Endometrium (tissue), 2 donors: ENCODE measurements around the gene BCAS3.
A peak's percentile ranks its signal among the peaks of the same experiment; 100 is the strongest.
"Not testable (repeated sequence)": the region's sequence is repeated elsewhere in the genome, so short reads cannot be mapped to it uniquely, and the experiment has no call there.

Experiments used
- FAIRE-seq: peaks from 2 replicates; lab custom pipeline; 2012; peaks lifted over from hg19 to GRCh38; lab: Jason Lieb, UNC
- donor health status: control.
- donor health status: control.

BCAS3 gene

DNA sequence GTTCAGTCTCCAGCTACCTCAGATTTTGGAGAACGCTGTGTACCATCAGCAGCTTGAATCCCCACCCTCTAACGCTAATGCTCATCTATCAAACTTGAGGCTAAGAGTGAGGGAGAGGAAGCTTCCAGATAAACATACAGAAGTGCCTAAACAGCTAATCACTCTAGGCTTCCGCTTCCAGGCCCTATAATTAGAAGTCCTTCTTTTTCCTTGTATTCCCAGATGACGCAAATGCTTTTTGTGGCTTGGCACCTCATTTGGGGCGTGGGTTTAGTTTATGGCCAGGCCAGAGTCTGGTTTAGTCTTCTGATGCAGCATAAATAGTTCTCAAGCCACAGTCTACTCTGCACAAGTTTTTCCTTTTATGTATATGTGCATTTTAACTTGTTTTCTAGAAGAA, 263.4 kb downstream of the BCAS3 start:
- FAIRE-seq: no peak

DNA sequence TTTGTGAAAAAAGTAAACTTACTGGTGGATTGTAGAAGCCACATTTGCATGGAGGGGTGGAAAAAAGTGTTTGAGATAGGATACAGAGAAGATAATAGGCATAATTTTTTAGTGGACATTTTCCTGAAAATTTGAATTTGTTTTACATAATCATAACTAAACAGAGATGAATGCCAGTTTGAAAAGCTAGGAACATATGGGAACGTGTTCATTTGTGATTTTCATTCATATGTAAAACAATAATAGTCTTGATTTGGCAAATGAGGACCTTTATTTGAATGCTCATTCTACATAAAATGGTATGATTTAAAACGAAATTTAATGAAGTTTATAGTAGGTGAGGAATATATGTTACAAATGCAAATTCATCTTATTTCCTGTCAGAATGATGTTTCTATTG, 263.9 kb downstream of the BCAS3 start:
- no peak for FAIRE-seq

DNA sequence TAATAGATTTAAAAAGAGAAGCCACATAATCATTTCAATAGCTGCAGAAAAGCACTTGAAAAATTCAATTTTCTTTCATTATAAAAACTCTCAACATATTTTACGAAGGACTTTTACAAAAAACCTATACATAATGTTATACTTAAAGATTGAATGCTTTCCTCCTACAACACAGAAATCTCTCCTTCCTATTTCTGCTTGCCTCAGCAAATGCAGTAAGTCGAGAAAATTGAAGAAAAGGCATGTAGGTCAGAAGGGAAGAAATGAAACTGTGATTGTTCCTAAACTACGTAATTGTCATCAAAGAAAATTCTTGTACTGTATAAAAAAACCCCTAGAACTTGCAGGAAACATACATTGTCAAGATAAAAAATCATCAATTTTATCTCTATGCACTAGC, 267.1 kb downstream of the BCAS3 start:
- no peak for FAIRE-seq

DNA sequence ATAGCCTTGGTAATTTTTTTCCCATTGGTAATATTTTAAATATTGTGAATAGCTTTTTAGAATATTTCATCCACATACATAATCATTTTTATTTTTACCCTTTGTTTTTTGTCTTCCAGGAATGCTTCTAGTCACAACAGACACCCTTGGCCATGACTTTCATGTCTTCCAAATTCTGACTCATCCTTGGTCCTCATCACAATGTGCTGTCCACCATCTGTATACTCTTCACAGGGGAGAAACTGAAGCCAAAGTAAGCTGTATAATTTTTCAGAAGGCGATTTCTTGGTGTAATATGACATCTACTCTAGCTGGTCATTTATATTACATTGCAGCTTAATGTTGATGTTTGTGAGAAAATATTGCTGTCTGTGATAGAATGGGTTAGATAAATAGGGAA, 269.4 kb downstream of the BCAS3 start:
- FAIRE-seq: no peak

DNA sequence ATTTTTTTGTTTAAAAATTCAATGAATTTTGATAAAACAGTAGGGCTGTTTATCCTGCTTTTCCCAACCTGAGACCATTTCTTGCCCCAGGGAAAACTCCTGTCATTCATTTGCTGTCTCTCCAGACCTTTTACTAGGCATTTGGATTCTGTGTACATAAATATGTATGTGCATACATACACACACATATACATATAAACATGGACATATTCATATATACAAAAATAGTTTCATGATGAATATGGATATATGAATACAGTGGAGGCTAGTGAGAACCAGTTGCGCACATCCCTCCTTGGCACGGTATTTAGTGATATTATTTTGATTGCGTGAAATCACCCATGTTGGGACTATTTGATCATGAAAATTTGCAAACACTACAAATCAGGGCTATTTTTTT, 269.9 kb downstream of the BCAS3 start:
- FAIRE-seq: no peak

DNA sequence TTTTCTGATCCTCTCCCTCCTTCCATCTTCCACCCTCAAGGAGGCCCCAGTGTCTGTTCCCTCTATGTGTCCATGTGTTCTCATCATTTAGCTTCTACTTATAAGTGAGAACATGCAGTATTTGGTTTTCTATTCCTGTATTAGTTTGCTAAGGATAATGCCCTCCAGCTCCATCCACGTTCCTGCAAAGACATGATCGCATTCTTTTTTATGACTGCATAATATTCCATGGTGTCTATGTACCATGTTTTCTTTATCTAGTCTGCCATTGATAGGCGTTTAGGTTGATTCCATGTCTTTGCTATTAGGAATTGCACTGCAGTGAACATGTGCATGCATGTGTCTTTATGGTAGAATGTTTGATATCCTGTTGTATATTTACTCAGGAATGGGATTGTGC, 275.1 kb downstream of the BCAS3 start:
- no peak for FAIRE-seq

DNA sequence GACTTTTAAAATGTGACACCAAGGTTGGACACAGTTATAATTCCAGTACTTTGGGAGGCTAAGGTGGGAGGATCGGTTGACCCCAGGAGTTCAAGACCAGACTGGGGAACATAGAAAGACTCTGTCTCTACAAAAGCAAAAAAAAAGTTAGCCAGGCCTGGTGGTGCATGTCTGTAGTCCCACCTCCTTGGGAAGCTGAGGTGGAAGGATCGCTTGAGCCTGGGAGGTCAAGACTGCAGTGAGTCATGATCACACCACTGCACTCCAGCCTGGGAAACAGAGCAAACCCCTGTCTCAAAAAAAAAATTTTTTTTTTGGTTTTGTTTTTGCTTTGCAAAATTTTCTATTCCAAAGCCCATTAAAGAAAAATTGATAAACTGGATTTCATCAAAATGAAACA, 281.4 kb downstream of the BCAS3 start:
- FAIRE-seq: no peak

DNA sequence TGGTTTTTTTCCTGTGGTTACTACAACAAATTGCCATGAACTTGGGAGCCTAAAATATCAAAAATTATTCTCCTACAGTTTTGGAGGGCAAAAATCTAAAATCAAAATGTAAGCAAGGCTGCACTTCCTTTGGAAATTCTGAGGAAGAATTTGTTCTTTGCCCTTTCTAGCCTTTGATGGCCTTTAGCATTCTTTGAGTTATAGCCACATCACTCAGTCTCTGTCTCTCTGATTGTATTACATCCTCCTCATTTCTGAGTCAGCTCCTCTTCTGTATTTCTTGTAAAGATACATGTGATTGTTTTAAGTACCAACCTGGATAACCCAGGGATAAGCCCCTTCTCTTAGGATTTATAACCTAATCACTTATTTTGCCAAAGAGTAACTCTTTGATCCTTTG, 282.0 kb downstream of the BCAS3 start:
- FAIRE-seq: no peak

DNA sequence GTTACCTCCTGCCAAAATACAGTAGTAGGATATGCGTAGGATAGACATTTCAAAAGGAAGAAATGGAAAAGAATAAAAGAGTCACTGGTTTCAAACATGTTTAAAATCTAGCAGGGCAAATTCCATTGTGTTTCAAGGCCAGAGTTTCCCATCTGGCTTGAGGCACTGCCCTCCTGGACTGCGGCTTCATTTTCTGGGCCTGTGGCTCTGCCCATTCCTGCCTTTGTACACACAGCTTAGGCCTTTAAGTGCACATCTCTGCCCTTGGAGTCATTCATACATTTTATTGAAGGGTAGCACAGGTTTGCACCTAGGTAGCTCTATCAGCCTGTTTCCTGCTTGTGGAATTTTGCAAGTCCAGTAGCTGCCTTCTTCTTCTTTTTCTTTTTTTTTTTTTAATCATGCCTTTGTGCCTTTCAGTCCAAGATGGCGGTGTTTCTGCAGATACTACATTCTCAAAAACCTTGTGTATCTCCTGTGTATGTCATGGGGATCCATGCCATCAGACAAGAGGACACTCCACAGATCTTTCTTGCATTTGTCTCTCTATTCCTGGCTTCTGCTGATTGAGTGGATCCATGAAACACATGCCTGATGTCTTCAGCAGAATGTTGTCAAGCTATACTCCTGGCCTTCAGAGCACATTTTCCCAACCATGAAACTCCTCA, 282.9 kb downstream of the BCAS3 start:
- FAIRE-seq: no peak

DNA sequence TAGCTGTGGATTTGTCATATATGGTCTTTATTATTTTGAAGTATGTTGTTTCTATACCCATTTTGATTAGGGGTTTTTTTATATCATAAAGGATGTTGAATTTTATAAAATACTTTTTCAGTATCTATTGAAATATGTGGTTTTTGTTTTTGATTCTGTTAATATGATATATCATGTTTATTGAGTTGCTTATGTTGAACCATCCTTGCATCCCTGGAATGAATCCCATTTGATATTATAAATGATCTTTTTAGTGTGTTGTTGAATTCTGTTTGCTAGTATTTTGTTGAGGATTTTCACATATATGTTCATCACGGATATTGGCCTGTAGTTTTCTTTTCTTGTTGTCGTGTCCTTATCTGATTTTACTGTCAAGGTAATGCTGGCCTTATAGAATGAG, 286.5 kb downstream of the BCAS3 start:
- no peak for FAIRE-seq

DNA sequence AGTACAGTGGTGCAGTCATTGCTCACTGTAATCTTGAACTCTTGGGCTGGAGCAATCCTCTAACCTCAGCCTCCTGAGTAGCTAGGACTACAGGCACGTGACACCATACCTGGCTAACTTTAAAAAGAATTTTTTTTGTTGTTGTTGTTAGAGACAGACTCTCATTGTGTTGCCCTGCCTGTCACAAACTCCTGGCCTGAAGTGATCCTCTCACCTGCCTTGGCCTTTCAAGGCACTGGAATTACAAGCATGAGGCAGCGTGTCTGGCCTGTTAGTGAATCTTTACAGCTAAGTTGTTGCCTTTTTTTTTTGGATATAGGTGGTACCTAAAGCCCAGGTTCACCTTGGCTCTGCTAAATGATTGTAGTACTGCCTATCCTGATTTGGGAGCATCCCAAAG, 290.6 kb downstream of the BCAS3 start:
- no peak for FAIRE-seq

DNA sequence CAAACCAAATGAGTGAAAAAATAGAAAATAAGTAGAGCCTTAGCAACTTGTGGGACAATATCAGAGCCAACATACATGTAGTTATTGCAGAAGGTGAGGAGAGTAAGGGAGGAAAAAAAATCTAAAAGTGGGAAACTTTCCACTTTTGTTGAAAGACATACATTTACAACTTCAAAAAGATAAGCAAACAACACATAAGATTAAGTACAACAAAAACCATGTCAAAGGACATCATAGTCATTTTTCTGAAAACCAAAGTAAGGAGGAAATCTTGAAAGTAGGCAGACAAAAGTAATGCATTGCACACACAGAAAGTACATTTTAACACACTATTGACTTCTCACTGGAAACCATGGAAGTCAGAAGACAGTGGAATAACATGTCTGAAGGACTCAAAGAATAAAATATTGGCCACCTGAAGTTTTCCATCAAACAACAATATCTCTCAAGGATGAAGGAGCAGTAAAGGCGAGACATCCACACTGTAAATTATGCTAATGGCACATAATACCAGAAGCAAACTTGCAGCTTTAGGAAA, 291.9 kb downstream of the BCAS3 start:
- no peak for FAIRE-seq

DNA sequence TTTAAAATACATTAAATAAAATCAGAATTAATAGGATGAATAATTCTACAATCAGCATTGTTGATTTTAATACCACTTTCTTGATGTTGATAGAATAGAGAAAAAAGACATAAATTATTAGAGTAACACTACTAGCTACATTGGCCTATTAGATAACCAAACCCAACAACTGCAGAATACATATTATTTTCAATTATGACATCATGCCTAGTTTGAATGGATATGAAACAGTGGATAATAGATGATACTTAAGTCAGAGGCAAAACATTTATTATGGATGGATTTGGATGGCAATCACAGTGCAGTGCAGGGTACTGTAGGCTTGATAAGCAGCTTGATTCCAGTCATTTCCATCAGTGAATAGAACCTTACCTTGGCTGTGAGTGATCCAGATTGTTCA, 293.1 kb downstream of the BCAS3 start:
- FAIRE-seq: no peak

DNA sequence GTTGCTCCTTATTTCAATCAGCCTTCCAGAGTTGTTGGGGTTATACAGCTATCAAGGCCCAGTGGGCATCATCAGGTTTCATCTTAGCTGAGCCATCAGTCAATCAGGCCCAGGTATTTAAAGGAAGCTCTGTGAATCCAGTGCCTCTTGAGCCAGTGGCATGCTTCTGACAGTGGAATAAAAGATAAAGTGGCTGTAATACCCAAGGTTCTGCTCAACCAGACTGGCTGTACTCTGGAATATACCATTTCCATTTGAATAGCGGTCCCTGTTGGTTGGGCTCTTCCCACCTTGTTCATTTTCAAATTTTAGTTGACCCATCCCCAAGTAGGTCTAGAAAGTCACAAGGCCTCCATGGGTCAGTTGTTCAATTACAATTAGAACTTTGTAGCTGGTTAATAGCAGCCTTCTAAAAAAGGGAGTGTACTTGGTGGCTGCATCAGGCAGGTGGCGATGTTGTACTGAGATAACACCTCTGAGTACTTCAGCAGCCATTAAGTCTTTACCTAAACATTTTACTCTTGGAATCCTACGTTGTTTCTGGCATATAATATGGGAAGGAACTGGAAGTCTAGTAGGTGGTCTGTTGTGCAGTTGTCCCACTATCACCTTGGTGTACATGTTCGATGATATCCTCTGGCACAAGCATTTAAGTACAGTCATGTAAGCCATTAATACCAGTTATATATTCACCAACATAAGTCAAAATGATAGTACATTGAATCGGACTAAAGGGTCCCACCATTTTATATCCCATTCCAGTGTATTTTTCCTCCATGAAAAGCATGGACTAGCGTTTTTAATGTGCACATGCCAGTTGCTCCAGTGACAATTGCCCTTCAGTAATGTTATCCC, 294.1 kb downstream of the BCAS3 start:
- FAIRE-seq: no peak

DNA sequence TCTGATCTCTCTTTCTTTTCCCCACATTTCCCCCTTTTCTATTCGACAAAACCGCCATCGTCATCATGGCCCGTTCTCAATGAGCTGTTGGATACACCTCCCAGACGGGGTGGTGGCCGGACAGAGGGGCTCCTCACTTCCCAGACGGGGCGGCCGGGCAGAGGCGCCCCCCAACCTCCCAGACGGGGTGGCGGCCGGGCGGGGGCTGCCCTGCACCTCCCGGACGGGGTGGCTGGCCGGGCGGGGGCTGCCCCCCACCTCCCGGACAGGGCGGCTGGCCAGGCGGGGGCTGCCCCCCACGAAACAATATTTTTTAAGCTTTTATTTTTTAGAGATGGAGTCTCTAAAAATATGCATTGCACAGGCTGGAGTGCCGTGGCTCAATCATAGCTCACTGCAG, 299.2 kb downstream of the BCAS3 start:
- FAIRE-seq: not testable (repeated sequence)

DNA sequence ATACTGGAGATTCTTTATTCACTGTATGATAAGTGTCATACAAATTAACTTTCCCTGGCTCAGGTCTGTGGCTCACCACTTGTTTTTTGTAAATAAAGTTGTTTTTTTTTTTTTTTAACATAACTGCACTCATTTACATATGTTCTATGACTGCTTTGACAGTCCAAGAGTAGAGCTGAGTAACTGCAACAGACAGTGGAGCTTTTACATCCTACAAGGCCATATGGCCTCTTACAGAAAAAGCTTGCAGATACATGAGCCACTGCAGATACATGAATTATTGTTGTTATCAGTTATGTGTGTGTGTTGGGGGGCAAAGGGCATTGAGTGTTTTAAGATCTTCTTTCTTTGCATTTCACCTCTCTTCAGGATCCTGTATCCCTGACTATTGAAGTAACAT, 311.7 kb downstream of the BCAS3 start:
- no peak for FAIRE-seq

DNA sequence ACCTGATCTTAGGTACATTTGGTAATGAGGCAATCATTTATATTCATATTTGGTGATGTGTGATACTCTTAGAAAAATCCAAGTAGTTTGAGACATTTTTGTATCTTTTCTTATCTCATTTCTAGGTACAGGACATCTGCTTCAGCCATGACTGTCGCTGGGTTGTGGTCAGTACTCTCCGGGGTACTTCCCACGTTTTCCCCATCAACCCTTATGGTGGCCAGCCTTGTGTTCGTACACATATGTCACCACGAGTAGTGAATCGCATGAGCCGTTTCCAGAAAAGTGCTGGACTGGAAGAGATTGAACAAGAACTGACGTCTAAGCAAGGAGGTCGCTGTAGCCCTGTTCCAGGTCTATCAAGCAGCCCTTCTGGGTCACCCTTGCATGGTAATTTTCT, 312.2 kb downstream of the BCAS3 start:
- FAIRE-seq: no peak

DNA sequence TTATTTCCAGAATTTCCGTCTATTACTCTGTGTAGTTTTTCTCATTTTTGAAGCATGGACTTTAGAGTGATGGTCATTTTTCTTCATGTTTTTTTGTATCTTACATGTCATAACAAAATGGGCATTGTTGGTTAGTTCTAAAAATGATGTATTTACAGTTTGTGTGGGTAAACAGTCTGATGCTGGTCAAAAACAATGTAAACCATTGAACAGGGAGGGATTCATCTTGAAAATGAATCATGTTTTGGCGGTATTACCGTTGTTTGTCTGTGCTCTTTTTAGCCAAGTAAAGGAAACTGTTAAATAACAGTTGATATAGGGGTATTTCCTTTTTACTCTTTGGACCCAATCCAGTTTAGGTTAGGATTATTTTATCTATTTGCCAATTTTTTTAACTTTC, 315.8 kb downstream of the BCAS3 start:
- FAIRE-seq: peak; percentile 63

DNA sequence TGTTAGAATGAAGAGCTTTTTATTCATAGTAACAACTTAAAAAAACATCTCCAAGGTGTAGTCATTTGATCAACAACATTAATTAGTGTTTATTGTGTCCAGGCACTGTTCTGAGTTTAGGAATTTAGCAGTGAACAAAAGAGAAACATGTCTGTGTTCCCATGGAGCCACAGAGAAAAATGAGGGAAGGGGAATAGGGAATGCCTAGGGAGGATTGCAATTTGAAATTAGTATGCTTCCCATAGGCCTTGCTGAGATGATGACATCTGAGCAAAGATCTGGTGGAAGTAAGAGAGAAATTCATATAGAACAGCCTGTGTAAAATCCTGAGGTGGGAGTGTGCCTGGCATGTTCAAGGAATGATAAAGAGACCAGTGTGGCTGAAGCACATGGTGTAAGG, 318.0 kb downstream of the BCAS3 start:
- FAIRE-seq: no peak

DNA sequence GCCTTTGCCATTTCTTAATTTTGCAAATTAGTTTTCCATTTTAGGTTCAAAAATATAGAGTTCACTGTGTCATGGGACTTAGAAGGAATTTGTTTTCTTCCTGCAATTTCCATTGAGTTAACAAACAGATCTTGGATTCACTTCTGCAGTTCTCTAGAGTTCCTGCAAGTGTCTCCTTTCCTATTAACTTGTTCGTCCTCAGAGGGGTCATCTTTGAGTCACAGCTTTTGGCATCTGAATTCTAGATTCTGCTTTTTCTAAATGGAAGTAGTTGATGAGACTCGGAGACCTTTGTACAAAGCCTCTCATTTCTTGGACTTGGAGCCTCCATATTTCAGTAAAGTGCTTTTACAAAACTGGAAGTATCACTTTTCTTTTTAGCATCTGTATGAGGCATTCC, 323.3 kb downstream of the BCAS3 start:
- peak; percentile 74 for FAIRE-seq

DNA sequence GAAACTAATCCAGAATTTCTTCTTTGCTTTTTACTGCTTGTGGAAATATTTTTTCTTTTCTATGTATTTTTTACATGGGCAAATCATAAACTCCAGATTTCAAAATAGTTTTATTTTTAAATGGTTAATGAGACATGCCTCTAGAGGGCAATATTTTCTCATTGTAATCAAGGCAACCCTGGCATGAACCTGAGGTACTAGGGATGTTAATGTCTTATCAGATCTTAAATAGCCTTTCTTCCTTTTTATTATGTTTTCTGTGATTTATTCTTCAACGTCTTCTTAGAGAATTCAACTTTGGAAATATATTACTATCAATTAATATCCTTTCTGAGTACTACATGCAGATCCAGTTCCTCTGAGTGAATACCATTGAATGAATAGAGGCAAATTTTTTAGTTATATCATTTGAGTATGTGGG, 324.7 kb downstream of the BCAS3 start:
- peak; percentile 97 for FAIRE-seq

DNA sequence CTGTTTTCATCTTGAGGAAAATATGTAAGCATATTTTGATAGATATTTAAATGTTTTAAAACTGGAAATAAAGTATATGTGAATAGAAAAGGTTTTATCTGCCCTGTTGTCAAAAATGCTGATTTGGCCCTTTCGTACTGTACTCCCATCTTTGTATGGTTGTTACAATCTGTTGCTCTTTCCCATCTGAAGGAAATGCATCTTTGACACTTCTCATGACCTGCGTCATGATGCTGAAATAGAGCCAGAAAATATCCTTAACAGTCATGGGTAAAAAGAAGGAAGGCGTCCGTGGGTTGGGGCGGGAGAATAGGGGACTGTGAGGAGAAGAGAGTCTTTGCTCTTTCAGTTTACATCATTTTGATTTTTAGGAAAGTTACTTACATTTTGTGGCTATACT, 327.7 kb downstream of the BCAS3 start:
- FAIRE-seq: no peak

DNA sequence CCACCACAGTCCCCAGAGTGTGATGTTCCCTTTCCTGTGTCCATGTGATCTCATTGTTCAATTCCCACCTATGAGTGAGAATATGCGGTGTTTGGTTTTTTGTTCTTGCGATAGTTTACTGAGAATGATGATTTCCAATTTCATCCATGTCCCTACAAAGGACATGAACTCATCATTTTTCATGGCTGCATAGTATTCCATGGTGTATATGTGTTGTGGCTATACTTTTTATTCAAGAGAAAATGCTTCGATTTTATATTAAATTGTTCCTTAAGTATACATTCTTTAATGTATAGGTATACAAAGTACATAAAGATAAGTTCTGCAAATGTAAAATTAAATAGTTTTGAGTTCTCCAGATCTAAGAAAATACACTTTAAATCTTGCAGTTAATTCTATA, 328.3 kb downstream of the BCAS3 start:
- FAIRE-seq: not testable (repeated sequence)

DNA sequence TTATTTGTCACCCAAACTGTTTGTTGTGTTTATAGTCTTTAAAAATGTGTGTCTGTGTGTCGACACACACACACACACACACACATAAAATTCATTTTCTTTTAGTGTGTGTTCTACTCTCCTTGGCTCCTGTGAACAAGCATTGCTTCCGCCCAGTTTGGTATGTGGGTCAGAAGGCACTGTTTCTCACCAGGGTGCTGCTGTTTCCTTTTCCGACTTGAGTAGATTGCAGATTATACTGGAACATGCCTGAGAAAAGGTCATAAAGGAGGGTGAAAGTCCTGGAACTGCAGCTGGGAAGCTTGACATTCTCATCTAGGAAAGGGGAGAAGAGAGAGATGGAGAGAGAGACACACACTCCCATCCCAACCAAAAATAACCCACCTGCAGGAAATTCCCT, 330.3 kb downstream of the BCAS3 start:
- no peak for FAIRE-seq
